Liver (tissue), 4 donors: ENCODE measurements around the gene SNX13. TPM values are rescaled to one million over a fixed set of nuclear protein-coding genes. Genes with fewer than 3 reads are reported as not detected.

Experiments
- polyA plus RNA-seq, 2 donors: library from polyadenylated mRNA; stranded (reverse) in 1 of 2; unstranded in 1 of 2; fragments of 200-250 nt in 1 of 2; fragments of >200 nt in 1 of 2; fragmentation: Nextera tagmentation in 1 of 2; extraction: Ambion mirVana in 1 of 2; gene quantifications; one replicate each; pipeline versions ENCODE4 v1.2.1 to v1.2.3, GENCODE V29; 2013 to 2015
- total RNA-seq, 2 donors: library from RNA; depleted of rRNA; stranded (reverse); fragments of >200 nt; gene quantifications; one replicate each; pipeline ENCODE4 v1.2.3, GENCODE V29; 2014
- donor health status: healthy.
- donor health status: healthy.
- donor health status: healthy.

The SNX13 gene
- total and polyA plus RNA-seq, 4 donors = 5.4 to 28.1 (median 14.0) TPM

Other genes starting within 250 kb of the SNX13 start
- not detected for gene PRPS1L1, start 87.4 kb upstream of the SNX13 start, total RNA-seq
- not detected for gene PRPS1L1, start 87.4 kb upstream of the SNX13 start, polyA plus RNA-seq